Gastrocnemius medialis (tissue), 4 donors: Measurements from ENCODE around the gene MTMR12. TPM values are rescaled to one million over a fixed set of nuclear protein-coding genes. Genes with fewer than 3 reads are reported as not detected.

Experiments
- ATAC-seq, 2 donors: fragments of 150-250 bp; one replicate each; pipeline ENCODE4 v1.9.1; 2016
- DNase-seq, 2 donors: peaks; one replicate each; pipeline ENCODE4 v3.0.0-alpha.2; 2019
- H3K27ac ChIP-seq, 4 donors: fragments of 200-600 bp; sonication (generic); 1 replicate in 1 of 4; 2 replicates in 3 of 4; pipeline ENCODE4 v1.5.1; 2016 to 2018; ENCODE audit warnings: mild to moderate bottlenecking in 2 of 4, moderate library complexity in 1 of 4
- H3K27me3 ChIP-seq, 3 donors: fragments of 200-600 bp; sonication (generic) in 2 of 3; 1 replicate in 1 of 3; 2 replicates in 2 of 3; pipeline versions ENCODE4 v1.5.1 to v1.6.0; 2016 to 2019; ENCODE audit warnings: mild to moderate bottlenecking in 1 of 3, moderate library complexity in 1 of 3
- H3K36me3 ChIP-seq, 2 donors: fragments of 200-600 bp; sonication (generic) in 1 of 2; one replicate each; pipeline ENCODE4 v1.5.1; 2017 to 2018
- H3K4me1 ChIP-seq, 2 donors: fragments of 200-600 bp; sonication (generic) in 1 of 2; one replicate each; pipeline ENCODE4 v1.5.1; 2016 to 2017; ENCODE audit warnings: mild to moderate bottlenecking in 2 of 2
- H3K4me3 ChIP-seq, 4 donors: fragments of 200-600 bp; sonication (generic) in 3 of 4; 1 replicate in 1 of 4; 2 replicates in 3 of 4; pipeline ENCODE4 v1.5.1; 2016 to 2019; ENCODE audit warnings: mild to moderate bottlenecking in 2 of 4
- H3K9me3 ChIP-seq, 3 donors: fragments of 200-600 bp; sonication (generic) in 2 of 3; 1 replicate in 1 of 3; 2 replicates in 2 of 3; pipeline ENCODE4 v1.5.1; 2016 to 2019
- CTCF ChIP-seq, 5 experiments: fragments of 450-650 bp in 3 of 5; fragments of 200-600 bp in 2 of 5; sonication (generic) in 2 of 5; IDR thresholded peaks in 4 of 5; conservative IDR thresholded peaks in 1 of 5; 1 replicate in 4 of 5; 2 replicates in 1 of 5; pipeline ENCODE4 v1.5.1; 2016 to 2019; ENCODE audit warnings: antibody characterized with exemption in 5 of 5, mild to moderate bottlenecking in 3 of 5, moderate library complexity in 3 of 5
- POLR2A ChIP-seq, 2 donors: fragments of 450-650 bp; IDR thresholded peaks; one replicate each; pipeline ENCODE4 v1.6.1; 2017; ENCODE audit warnings: antibody characterized with exemption in 2 of 2, mild to moderate bottlenecking in 2 of 2, moderate library complexity in 2 of 2
- in situ Hi-C, 4 donors: fragments of 200-750 bp; cut with MboI; loops; one replicate each; pipeline versions ENCODE4 v1.15.0 to v1.8.0; 2017; ENCODE audit warnings: low sequenced_read_pairs in 4 of 4
- intact Hi-C: fragments of 100-400 bp; cut with DNase I; formaldehyde crosslinking; loops from one replicate; pipeline ENCODE4 v1.15.1; 2023; ENCODE audit warnings: low total_unique reads
- total RNA-seq, 4 donors: library from RNA; depleted of rRNA; stranded (reverse); fragments of >200 nt; gene quantifications; one replicate each; pipeline versions ENCODE4 v1.1.0 to v1.2.3, GENCODE V29; 2016

MTMR12 gene
- total RNA-seq, 4 donors from 2014 or later: 6.4 to 11.5 (median 10.6) TPM

- intact Hi-C loops (loop anchor here (5.0 kb wide), 2 partner anchors 77 to 1133 kb away; partner anchors contain the start of gene TARS1), in situ Hi-C loops (loop anchor here in 1 of 4 donors (10.0 kb wide), 2 partner anchors 135 kb away; partner anchors contain the start of genes GOLPH3 and ZFR)
- ATAC-seq: no peak
Measured at GRCh38 chr5:32309761-32310160, 3.0 kb downstream of the MTMR12 start.

GRCh38 chr5:32308946-32309345 is 3.8 kb downstream of the MTMR12 start:
- Histone ChIP-seq H3K36me3 (no peaks in the 10 kb centered on the region), H3K27ac (peak overlapping the region in 3 of 4 donors; percentile 38 to 60 (median 45)), H3K4me3 (no peak overlapping the region), H3K27me3 (no peaks in the 10 kb centered on the region), H3K9me3 (no peaks in the 10 kb centered on the region), H3K4me1 (peaks cover 10 to 42% of the 10 kb centered on the region in 2 donors)
- TF ChIP-seq CTCF (IDR thresholded peaks at IDR 0.05 in 4 of 5, conservative IDR thresholded peaks at IDR 0.05 in 1 of 5) (no peak), POLR2A (IDR thresholded peaks at IDR 0.05) (no peak)
- in situ Hi-C loops (no loop called here), intact Hi-C loops (no loop called here)
- no peak for ATAC-seq
- no peak for DNase-seq

More at GRCh38 chr5:32309761-32310160, 3.0 kb downstream of the MTMR12 start:
- no peak for DNase-seq
- no peaks in the 10 kb centered on the region for H3K27me3 ChIP-seq
- peaks cover 10 to 39% of the 10 kb centered on the region in 2 donors for H3K4me1 ChIP-seq
- H3K9me3 ChIP-seq: no peaks in the 10 kb centered on the region
- H3K4me3 ChIP-seq: no peak overlapping the region
- no peak overlapping the region for H3K27ac ChIP-seq
- TF ChIP-seq CTCF (IDR thresholded peaks at IDR 0.05 in 4 of 5, conservative IDR thresholded peaks at IDR 0.05 in 1 of 5) (no peak), POLR2A (IDR thresholded peaks at IDR 0.05) (no peak)
- H3K36me3 ChIP-seq: no peaks in the 10 kb centered on the region

- Histone ChIP-seq H3K27me3 (no peaks in the 10 kb centered on the region), H3K4me3 (no peak overlapping the region), H3K27ac (no peak overlapping the region), H3K36me3 (no peaks in the 10 kb centered on the region), H3K9me3 (no peaks in the 10 kb centered on the region), H3K4me1 (peaks cover 10 to 49% of the 10 kb centered on the region in 2 donors)
- no peak for DNase-seq
- ATAC-seq: no peak
- in situ Hi-C loops: no loop called here
- no peak for TF ChIP-seq POLR2A (IDR thresholded peaks at IDR 0.05)
- TF ChIP-seq CTCF (IDR thresholded peaks at IDR 0.05 in 4 of 5, conservative IDR thresholded peaks at IDR 0.05 in 1 of 5): no peak
- intact Hi-C loops: no loop called here
Measured at GRCh38 chr5:32307769-32308194, 5.0 kb downstream of the MTMR12 start.

GRCh38 chr5:32304622-32305021 is 8.1 kb downstream of the MTMR12 start:
- in situ Hi-C loops: no loop called here
- TF ChIP-seq CTCF (IDR thresholded peaks at IDR 0.05 in 4 of 5, conservative IDR thresholded peaks at IDR 0.05 in 1 of 5) (no peak), POLR2A (IDR thresholded peaks at IDR 0.05) (no peak)
- DNase-seq (no peak), ATAC-seq (no peak)
- Histone ChIP-seq H3K9me3 (no peaks in the 10 kb centered on the region), H3K4me1 (peaks cover 7 to 52% of the 10 kb centered on the region in 2 donors), H3K4me3 (no peak overlapping the region), H3K27ac (no peak overlapping the region), H3K27me3 (no peaks in the 10 kb centered on the region), H3K36me3 (no peaks in the 10 kb centered on the region)
- intact Hi-C loops: no loop called here

- Histone ChIP-seq H3K27ac (no peak overlapping the region), H3K27me3 (no peaks in the 10 kb centered on the region), H3K9me3 (no peaks in the 10 kb centered on the region), H3K36me3 (no peaks in the 10 kb centered on the region), H3K4me1 (peaks cover 7 to 50% of the 10 kb centered on the region in 2 donors), H3K4me3 (no peak overlapping the region)
- intact Hi-C loops: no loop called here
- in situ Hi-C loops: no loop called here
- DNase-seq (no peak), ATAC-seq (no peak)
- TF ChIP-seq CTCF (IDR thresholded peaks at IDR 0.05 in 4 of 5, conservative IDR thresholded peaks at IDR 0.05 in 1 of 5) (no peak), POLR2A (IDR thresholded peaks at IDR 0.05) (no peak)
Measured at GRCh38 chr5:32303755-32304120, 9.0 kb downstream of the MTMR12 start.
